H1 (cell line): ENCODE results near the gene PHETA1. TPM values are rescaled to one million over a fixed set of nuclear protein-coding genes. Genes with fewer than 3 reads are reported as not detected.

ENCODE experiments used
- CTCF ChIA-PET: fragments of 300-600 bp; sonication (Branson Sonifier 250); formaldehyde crosslinking; loops from one replicate; lab custom pipeline; 2021; ENCODE audit not compliant: partially characterized antibody; lab: Charles Lee
- POLR2A ChIA-PET: fragments of 300-600 bp; sonication (Branson Sonifier 250); formaldehyde crosslinking; loops from one replicate; lab custom pipeline; 2021; ENCODE audit warnings: inconsistent platforms; ENCODE audit not compliant: partially characterized antibody; lab: Charles Lee
- DNase-seq, 2 experiments: peaks; one replicate each; pipeline versions ENCODE4 v3.0.0 to v3.0.0-alpha.2; 2010 to 2022; ENCODE audit warnings: low spot score in 2 of 2, low read depth in 1 of 2, mixed read lengths in 1 of 2
- FAIRE-seq: peaks from 2 replicates; lab custom pipeline; 2011; peaks lifted over from hg19 to GRCh38; lab: Jason Lieb, UNC
- H2AFZ ChIP-seq: 2 replicates; pipeline ENCODE4 v1.8.1; 2012; ENCODE audit warnings: low read length, inconsistent platforms
- H2AK5ac ChIP-seq: 2 replicates; pipeline ENCODE4 v1.6.1; 2013; ENCODE audit warnings: low read depth, low read length
- H2BK120ac ChIP-seq: replicated peaks from 2 replicates; pipeline ENCODE3; 2013; ENCODE audit warnings: low read depth, low read length, inconsistent platforms
- H2BK12ac ChIP-seq: 2 replicates; pipeline ENCODE4 v1.6.1; 2013; ENCODE audit warnings: low read depth, low read length
- H2BK15ac ChIP-seq: 2 replicates; pipeline ENCODE4 v1.6.1; 2013; ENCODE audit warnings: low read length
- H2BK20ac ChIP-seq: 2 replicates; pipeline ENCODE4 v1.6.1; 2013; ENCODE audit warnings: low read length
- H2BK5ac ChIP-seq: 2 replicates; pipeline ENCODE4 v1.6.1; 2013; ENCODE audit warnings: low read depth, low read length
- H3K14ac ChIP-seq: 2 replicates; pipeline ENCODE4 v1.6.1; 2013; ENCODE audit warnings: inconsistent platforms; ENCODE audit not compliant: insufficient read length
- H3K18ac ChIP-seq: 2 replicates; pipeline ENCODE4 v1.6.1; 2013; ENCODE audit warnings: low read length; ENCODE audit errors: extremely low read depth
- H3K23ac ChIP-seq: 2 replicates; pipeline ENCODE4 v1.6.1; 2013; ENCODE audit warnings: inconsistent platforms; ENCODE audit not compliant: insufficient read length
- H3K23me2 ChIP-seq: 2 replicates; pipeline ENCODE4 v1.6.1; 2013; ENCODE audit warnings: low read depth, low read length
- H3K27ac ChIP-seq: 2 replicates; pipeline ENCODE4 v1.6.1; 2011; ENCODE audit warnings: low read depth, low read length, inconsistent platforms
- H3K27me3 ChIP-seq, 4 experiments: replicated peaks in 1 of 4; 1 replicate in 1 of 4; 2 replicates in 3 of 4; pipeline versions ENCODE4 v1.6.1 to v1.8.1; 2011 to 2013; ENCODE audit warnings: low read length in 3 of 4, mild to moderate bottlenecking in 3 of 4, inconsistent platforms in 2 of 4, mixed read lengths in 2 of 4, moderate library complexity in 1 of 4; ENCODE audit not compliant: control insufficient read depth in 3 of 4, insufficient read depth in 3 of 4; ENCODE audit errors: extremely low read depth in 1 of 4
- H3K36me3 ChIP-seq, 4 experiments: 2 replicates each; pipeline versions ENCODE4 v1.6.1 to v1.8.1; 2011 to 2013; ENCODE audit warnings: mild to moderate bottlenecking in 4 of 4, low read length in 3 of 4, moderate library complexity in 2 of 4, control low read depth in 1 of 4, inconsistent platforms in 1 of 4; ENCODE audit not compliant: insufficient read depth in 4 of 4, control insufficient read depth in 2 of 4
- H3K4ac ChIP-seq: replicated peaks from 2 replicates; pipeline ENCODE3; 2013; ENCODE audit warnings: low read length, low read depth, mixed read lengths, inconsistent platforms; ENCODE audit not compliant: insufficient read length
- H3K4me1 ChIP-seq, 4 experiments: replicated peaks in 1 of 4; 1 replicate in 1 of 4; 2 replicates in 3 of 4; pipeline versions ENCODE4 v1.6.1 to v1.8.1; 2011 to 2013; ENCODE audit warnings: low read length in 3 of 4, inconsistent platforms in 2 of 4, mixed read lengths in 1 of 4; ENCODE audit not compliant: insufficient read depth in 4 of 4, control insufficient read depth in 3 of 4
- H3K4me2 ChIP-seq, 2 experiments: 2 replicates each; pipeline versions ENCODE4 v1.6.1 to v1.8.1; 2011 to 2013; ENCODE audit warnings: low read depth in 2 of 2, low read length in 2 of 2, control low read depth in 1 of 2, inconsistent platforms in 1 of 2, mild to moderate bottlenecking in 1 of 2; ENCODE audit not compliant: insufficient read depth in 1 of 2
- H3K4me3 ChIP-seq, 4 experiments: fragments of 200-600, 300-600 bp in 1 of 4; sonication (generic), shearing (Covaris generic), sonication (Bioruptor Twin) in 1 of 4; 2 replicates each; pipeline versions ENCODE4 v1.5.1 to v1.8.1; 2011 to 2016; ENCODE audit warnings: low read length in 4 of 4, low read depth in 3 of 4, control low read depth in 2 of 4, inconsistent platforms in 2 of 4, mild to moderate bottlenecking in 2 of 4, mixed read lengths in 1 of 4, moderate library complexity in 1 of 4; ENCODE audit not compliant: insufficient read depth in 2 of 4; ENCODE audit errors: extremely low read depth in 1 of 4
- H3K56ac ChIP-seq: replicated peaks from 2 replicates; pipeline ENCODE3; 2013; ENCODE audit warnings: low read depth, mild to moderate bottlenecking, mixed read lengths, low read length, inconsistent platforms; ENCODE audit not compliant: insufficient read length
- H3K79me1 ChIP-seq: 2 replicates; pipeline ENCODE4 v1.6.1; 2013; ENCODE audit warnings: low read depth, low read length, control low read depth
- H3K79me2 ChIP-seq, 2 experiments: 2 replicates each; pipeline versions ENCODE4 v1.6.1 to v1.8.1; 2012 to 2013; ENCODE audit warnings: low read length in 2 of 2, mild to moderate bottlenecking in 2 of 2, inconsistent platforms in 1 of 2; ENCODE audit not compliant: insufficient read depth in 2 of 2, control insufficient read depth in 1 of 2
- H3K9ac ChIP-seq, 4 experiments: replicated peaks in 1 of 4; 1 replicate in 1 of 4; 2 replicates in 3 of 4; pipeline versions ENCODE4 v1.6.1 to v1.8.1; 2011 to 2013; ENCODE audit warnings: low read depth in 3 of 4, low read length in 3 of 4, control low read depth in 2 of 4, mild to moderate bottlenecking in 2 of 4, moderate library complexity in 2 of 4, inconsistent platforms in 1 of 4; ENCODE audit errors: extremely low read depth in 1 of 4
- H3K9me3 ChIP-seq, 2 experiments: 2 replicates each; pipeline versions ENCODE4 v1.6.1 to v1.8.1; 2012 to 2013; ENCODE audit warnings: mild to moderate bottlenecking in 2 of 2, moderate library complexity in 2 of 2, control low read depth in 1 of 2, inconsistent platforms in 1 of 2, low read depth in 1 of 2, low read length in 1 of 2, mixed read lengths in 1 of 2; ENCODE audit not compliant: insufficient read depth in 2 of 2
- H4K20me1 ChIP-seq, 2 experiments: replicated peaks in 1 of 2; 2 replicates each; pipeline versions ENCODE3 to v1.8.1; 2011 to 2013; ENCODE audit warnings: inconsistent platforms in 2 of 2, low read length in 2 of 2, mild to moderate bottlenecking in 1 of 2; ENCODE audit not compliant: insufficient read depth in 2 of 2, control insufficient read depth in 1 of 2
- H4K5ac ChIP-seq: 2 replicates; pipeline ENCODE4 v1.6.1; 2013; ENCODE audit warnings: low read length, low read depth, mixed read lengths, inconsistent platforms; ENCODE audit not compliant: insufficient read length
- H4K8ac ChIP-seq: 2 replicates; pipeline ENCODE4 v1.8.0; 2013; ENCODE audit warnings: mild to moderate bottlenecking, moderate library complexity, low read length, inconsistent platforms; ENCODE audit not compliant: insufficient read depth; ENCODE audit errors: extremely low read depth
- H4K91ac ChIP-seq: replicated peaks from 2 replicates; pipeline ENCODE3; 2013; ENCODE audit warnings: low read length, mixed read lengths, inconsistent platforms; ENCODE audit not compliant: insufficient read length
- ATF2 ChIP-seq: IDR thresholded peaks from 2 replicates; pipeline ENCODE4 v1.6.1; 2012; ENCODE audit warnings: low read length, inconsistent platforms
- FOSL1 ChIP-seq: IDR thresholded peaks from 2 replicates; pipeline ENCODE4 v1.6.1; 2011; ENCODE audit warnings: mild to moderate bottlenecking, low read depth, low read length, moderate library complexity; ENCODE audit not compliant: insufficient read depth
- PHF8 ChIP-seq: fragments of 200-600 bp; sonication (generic); conservative IDR thresholded peaks from 2 replicates; pipeline ENCODE4 v1.7.1; 2012; ENCODE audit warnings: low read depth, mild to moderate bottlenecking, inconsistent platforms, low read length, moderate library complexity
- RAD21 ChIP-seq, 2 experiments: IDR thresholded peaks in 1 of 2; conservative IDR thresholded peaks in 1 of 2; 2 replicates each; pipeline ENCODE4 v1.6.1; 2011; ENCODE audit warnings: low read depth in 2 of 2, low read length in 2 of 2, improper control_type of control experiment in 1 of 2, inconsistent platforms in 1 of 2, mild to moderate bottlenecking in 1 of 2, moderate library complexity in 1 of 2
- SP2 ChIP-seq: IDR thresholded peaks from 2 replicates; pipeline ENCODE4 v1.6.1; 2012; ENCODE audit warnings: mild to moderate bottlenecking, low read length, inconsistent platforms
- WGBS, 2 experiments: shearing (Covaris generic) in 1 of 2; methylation state at CpG; one replicate each; pipeline versions ENCODE4 v1.1.6 to v1.1.7; 2013 to 2015; ENCODE audit warnings: low lambda C conversion rate in 2 of 2, mixed read lengths in 2 of 2, inconsistent platforms in 1 of 2, low coverage in 1 of 2, missing lambda C conversion rate in 1 of 2; ENCODE audit not compliant: insufficient replicate concordance in 2 of 2, insufficient coverage in 1 of 2, insufficient read length in 1 of 2; ENCODE audit errors: extremely low coverage in 1 of 2, missing lambda C conversion rate in 1 of 2; 5-methylcytosine and 5-hydroxymethylcytosine counted together
- polyA plus RNA-seq, 7 experiments: library from polyadenylated mRNA; depleted of rRNA in 3 of 7; stranded (reverse) in 5 of 7; unstranded in 2 of 7; fragments of >200 nt in 5 of 7; fragments of 200-250 nt in 2 of 7; gene quantifications; 1 replicate in 5 of 7; 2 replicates in 1 of 7; 4 replicates in 1 of 7; pipeline versions ENCODE4 v1.2.1 to v1.2.3, GENCODE V29; 2011 to 2013; ENCODE audit warnings: missing spikeins in 2 of 7, mixed read lengths in 2 of 7
- total RNA-seq: library from RNA; stranded (reverse); fragmentation: NEBNext Ultra II Directional; extraction: Animal tissue kit (Norgen Biotek cat#: 25700); gene quantifications from 2 replicates; pipeline ENCODE4 v1.2.1, GENCODE V29; 2021

The PHETA1 gene
- total and polyA plus RNA-seq, 2 of the 8 experiments (the other 6 are each of a cell fraction or from before 2014, with no cell fraction given) = 5.2 to 12.3 TPM

- TF ChIP-seq FOSL1 = no peak
- no peak for TF ChIP-seq SP2
- TF ChIP-seq PHF8 = no peak
- TF ChIP-seq ATF2 = no peak
- no peak for TF ChIP-seq RAD21 (IDR thresholded peaks at IDR 0.05 in 1 of 2, conservative IDR thresholded peaks at IDR 0.05 in 1 of 2; ENCODE audit: low read depth in 2 of 2, low read length in 2 of 2)
- TF ChIP-seq, all 59 proteins: peak for 0
- H2BK5ac ChIP-seq = no peak overlapping the region
- no peak overlapping the region for H2AFZ ChIP-seq
- H3K18ac ChIP-seq = no peak overlapping the region
- H4K8ac ChIP-seq = no peak overlapping the region
- DNase-seq (no peak), FAIRE-seq (no peak)
- H3K23me2 ChIP-seq = no peaks in the 10 kb centered on the region; the same call in 1 of the 2 replicates
- H3K14ac ChIP-seq = no peak overlapping the region
- H2AK5ac ChIP-seq = no peak overlapping the region
- no peak overlapping the region for H3K9ac ChIP-seq
- no peaks in the 10 kb centered on the region for H3K27me3 ChIP-seq
- H3K79me1 ChIP-seq = no peaks in the 10 kb centered on the region
- no peak overlapping the region for H2BK120ac ChIP-seq
- H2BK15ac ChIP-seq = no peak overlapping the region
- no peaks in the 10 kb centered on the region for H3K36me3 ChIP-seq
- H3K9me3 ChIP-seq = no peaks in the 10 kb centered on the region; a peak in 1 of 4 replicates
- no peak overlapping the region for H3K4me2 ChIP-seq
- H3K79me2 ChIP-seq = no peaks in the 10 kb centered on the region
- no peak overlapping the region for H2BK12ac ChIP-seq
- no peaks in the 10 kb centered on the region for H4K20me1 ChIP-seq
- no peak overlapping the region for H3K4me3 ChIP-seq
- WGBS, 2 experiments = 96% methylated on average over 3 of the region's 3 CpGs; no CpG with 5 or more reads in 1 of the 2 experiments
- no peak overlapping the region for H2BK20ac ChIP-seq
- POLR2A ChIA-PET = no interaction called here
- no peak overlapping the region for H4K5ac ChIP-seq
- H3K27ac ChIP-seq = no peak overlapping the region
- no peak overlapping the region for H3K56ac ChIP-seq
- CTCF ChIA-PET = interaction anchor here (0.6 to 1.7 kb wide), 5 partner anchors 19 to 779 kb away, joined by 3 to 8 read pairs (median 4); no protein-coding TSS in a partner anchor
- H4K91ac ChIP-seq = no peak overlapping the region
- H3K23ac ChIP-seq = no peak overlapping the region
- no peaks in the 10 kb centered on the region for H3K4me1 ChIP-seq
- no peak overlapping the region for H3K4ac ChIP-seq
Measured at GRCh38 chr12:111377440-111377839, 8.5 kb upstream of the PHETA1 start.
